Caki2 (cell line): ENCODE data around the gene KRTAP2-4. TPM values are rescaled to one million over a fixed set of nuclear protein-coding genes. Genes with fewer than 3 reads are reported as not detected.

Source experiments
- total RNA-seq: library from RNA; depleted of rRNA; stranded (reverse); fragments of >200 nt; shearing (Covaris generic); gene quantifications from 2 replicates; pipeline ENCODE4 v1.2.3, GENCODE V29; 2014; ENCODE audit warnings: low replicate concordance; rRNA removed

Gene KRTAP2-4
- total RNA-seq, 1 experiment from 2014 or later: not detected

Other genes with a start within 250 kb of the KRTAP2-4 start
- 75.2 and 76.4 TPM in 2 replicates for gene KRT10, start 243.3 kb downstream of the KRTAP2-4 start, total RNA-seq
- not detected in 2 replicates for gene KRT12, start 198.7 kb downstream of the KRTAP2-4 start, total RNA-seq
- gene KRT20, start 180.6 kb downstream of the KRTAP2-4 start, total RNA-seq: 46.7 and 50.0 TPM in 2 replicates
- gene KRT23, start 128.2 kb downstream of the KRTAP2-4 start, total RNA-seq: not detected in 2 replicates
- not detected in 2 replicates for gene KRT39, start 98.9 kb downstream of the KRTAP2-4 start, total RNA-seq
- not detected in 2 replicates for gene KRT40, start 81.6 kb downstream of the KRTAP2-4 start, total RNA-seq
- gene KRTAP3-3, start 71.7 kb downstream of the KRTAP2-4 start, total RNA-seq: not detected in 2 replicates
- not detected in 2 replicates for gene KRTAP3-2, start 66.0 kb downstream of the KRTAP2-4 start, total RNA-seq
- not detected in 2 replicates for gene KRTAP3-1, start 56.8 kb downstream of the KRTAP2-4 start, total RNA-seq
- gene KRTAP1-5, start 38.7 kb downstream of the KRTAP2-4 start, total RNA-seq: not detected in 2 replicates
- gene KRTAP1-4, start 35.7 kb downstream of the KRTAP2-4 start, total RNA-seq: not detected in 2 replicates
- gene KRTAP1-3, start 31.0 kb downstream of the KRTAP2-4 start, total RNA-seq: not detected in 2 replicates
- gene KRTAP1-1, start 24.4 kb downstream of the KRTAP2-4 start, total RNA-seq: not detected in 2 replicates
- not detected in 2 replicates for gene KRTAP2-1, start 18.6 kb downstream of the KRTAP2-4 start, total RNA-seq
- not detected in 2 replicates for gene KRTAP2-2, start 10.6 kb downstream of the KRTAP2-4 start, total RNA-seq
- gene KRTAP2-3, start 5.8 kb downstream of the KRTAP2-4 start, total RNA-seq: not detected in 2 replicates
- gene KRTAP4-7, start 18.3 kb upstream of the KRTAP2-4 start, total RNA-seq: not detected in 2 replicates
- gene KRTAP4-8, start 32.3 kb upstream of the KRTAP2-4 start, total RNA-seq: not detected in 2 replicates
- not detected in 2 replicates for gene KRTAP4-16, start 36.3 kb upstream of the KRTAP2-4 start, total RNA-seq
- gene KRTAP4-9, start 39.5 kb upstream of the KRTAP2-4 start, total RNA-seq: not detected in 2 replicates
- gene KRTAP4-11, start 52.5 kb upstream of the KRTAP2-4 start, total RNA-seq: not detected in 2 replicates
- gene KRTAP4-12, start 58.3 kb upstream of the KRTAP2-4 start, total RNA-seq: not detected in 2 replicates
- gene KRTAP4-6, start 74.7 kb upstream of the KRTAP2-4 start, total RNA-seq: not detected in 2 replicates
- not detected in 2 replicates for gene KRTAP4-5, start 83.9 kb upstream of the KRTAP2-4 start, total RNA-seq
- not detected in 2 replicates for gene KRTAP4-4, start 94.9 kb upstream of the KRTAP2-4 start, total RNA-seq
- gene KRTAP4-3, start 102.3 kb upstream of the KRTAP2-4 start, total RNA-seq: not detected in 2 replicates
- not detected in 2 replicates for gene KRTAP4-2, start 112.3 kb upstream of the KRTAP2-4 start, total RNA-seq
- not detected in 2 replicates for gene KRTAP4-1, start 119.0 kb upstream of the KRTAP2-4 start, total RNA-seq
- gene KRTAP9-1, start 124.0 kb upstream of the KRTAP2-4 start, total RNA-seq: not detected in 2 replicates
- not detected in 2 replicates for gene KRTAP9-2, start 160.8 kb upstream of the KRTAP2-4 start, total RNA-seq
- not detected in 2 replicates for gene KRTAP9-3, start 166.6 kb upstream of the KRTAP2-4 start, total RNA-seq
- not detected in 2 replicates for gene KRTAP9-8, start 172.1 kb upstream of the KRTAP2-4 start, total RNA-seq
- gene KRTAP9-4, start 183.8 kb upstream of the KRTAP2-4 start, total RNA-seq: not detected in 2 replicates
- gene KRTAP9-9, start 189.5 kb upstream of the KRTAP2-4 start, total RNA-seq: not detected in 2 replicates
- not detected in 2 replicates for gene KRTAP9-6, start 199.5 kb upstream of the KRTAP2-4 start, total RNA-seq
- not detected in 2 replicates for gene KRTAP9-7, start 209.8 kb upstream of the KRTAP2-4 start, total RNA-seq
- gene KRTAP29-1, start 237.0 kb upstream of the KRTAP2-4 start, total RNA-seq: not detected in 2 replicates
- not detected in 2 replicates for gene KRTAP16-1, start 243.4 kb upstream of the KRTAP2-4 start, total RNA-seq
- not detected in 2 replicates for gene KRTAP17-1, start 249.8 kb upstream of the KRTAP2-4 start, total RNA-seq